Naive B cell (primary cell): ENCODE data around the gene TTPAL. TPM values are rescaled to one million over a fixed set of nuclear protein-coding genes. Genes with fewer than 3 reads are reported as not detected.

Experiments used
- ATAC-seq, 2 donors: fragments of 150-1000 bp; cut with Tn5 transposase; 2 replicates each; pipeline ENCODE4 v1.10.0; 2021; ENCODE audit warnings: low read depth in 2 of 2, mild to moderate bottlenecking in 2 of 2, moderate library complexity in 2 of 2
- DNase-seq: peaks from one replicate; pipeline ENCODE4 v3.0.0; 2022
- H3K27ac Mint-ChIP-seq, 6 donors: one replicate each; pipeline ENCODE4 v1.8.0; 2020 to 2022; ENCODE audit warnings: mild to moderate bottlenecking in 6 of 6, mixed read lengths in 6 of 6, moderate library complexity in 5 of 6, inconsistent platforms in 2 of 6
- H3K27me3 Mint-ChIP-seq, 3 donors: one replicate each; pipeline ENCODE4 v1.8.0; 2021 to 2022; ENCODE audit warnings: mixed read lengths in 3 of 3, mild to moderate bottlenecking in 1 of 3
- H3K36me3 Mint-ChIP-seq, 2 donors: one replicate each; pipeline ENCODE4 v1.8.0; 2020 to 2022; ENCODE audit warnings: mixed read lengths in 2 of 2, inconsistent platforms in 1 of 2, mild to moderate bottlenecking in 1 of 2
- H3K4me1 Mint-ChIP-seq, 3 donors: one replicate each; pipeline ENCODE4 v1.8.0; 2020 to 2022; ENCODE audit warnings: mixed read lengths in 3 of 3, inconsistent platforms in 1 of 3, mild to moderate bottlenecking in 1 of 3, moderate library complexity in 1 of 3
- H3K4me3 Mint-ChIP-seq, 8 donors: one replicate each; pipeline ENCODE4 v1.8.0; 2020 to 2022; ENCODE audit warnings: mild to moderate bottlenecking in 8 of 8, mixed read lengths in 8 of 8, moderate library complexity in 8 of 8, inconsistent platforms in 2 of 8
- H3K9me3 Mint-ChIP-seq, 7 donors: one replicate each; pipeline ENCODE4 v1.8.0; 2020 to 2022; ENCODE audit warnings: mixed read lengths in 7 of 7, mild to moderate bottlenecking in 5 of 7, inconsistent platforms in 2 of 7, moderate library complexity in 1 of 7
- polyA plus RNA-seq, 6 donors: library from polyadenylated mRNA; unstranded; fragments of 300-500 nt; fragmentation: Illumina TruSeq; gene quantifications; one replicate each; pipeline ENCODE4 v1.2.3, GENCODE V29; 2021; ENCODE audit warnings: low read depth in 6 of 6

Gene TTPAL
- polyA plus RNA-seq, 6 donors from 2014 or later, result 4.2 to 16.3 (median 13.0) TPM

DNA sequence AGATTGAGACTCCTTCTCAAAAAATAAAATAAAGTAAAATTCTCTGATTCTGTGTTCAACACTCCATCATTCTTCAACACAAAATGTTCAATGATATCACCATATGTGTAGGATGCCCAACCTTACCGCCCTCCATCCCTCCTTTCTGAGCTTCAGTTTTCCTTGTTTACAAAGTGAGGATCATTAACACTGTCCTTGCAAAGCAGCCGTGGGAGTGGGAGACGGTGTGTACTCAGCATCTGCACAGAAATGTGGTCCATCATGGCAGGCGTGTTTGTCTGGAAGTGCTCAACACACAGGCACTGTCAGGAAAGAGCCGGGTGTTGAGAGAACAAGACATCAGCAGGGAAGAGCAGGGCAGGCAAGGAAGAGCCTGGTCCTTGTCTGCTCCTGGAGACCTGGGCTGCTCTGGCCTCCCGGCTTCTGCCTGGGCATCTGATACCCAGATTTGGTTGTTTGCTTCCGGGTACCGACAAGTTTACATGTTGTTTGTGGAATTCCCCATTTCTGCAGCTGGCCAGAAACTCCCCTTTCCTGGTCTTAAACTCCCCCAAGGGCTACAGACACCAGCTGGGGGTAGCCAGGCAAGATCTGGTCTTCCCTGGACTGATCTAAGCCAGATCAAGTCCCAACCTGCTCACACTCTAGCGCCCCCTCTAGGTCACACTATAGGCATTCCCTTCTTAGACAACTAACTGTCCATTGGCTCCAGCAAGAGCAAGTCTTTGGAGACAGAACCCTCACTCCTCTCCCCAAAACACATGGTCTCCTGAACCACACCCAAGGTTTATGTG lies 26.7 kb upstream of the TTPAL start:
- no peak for DNase-seq
- no peaks in the 10 kb centered on the region for H3K4me1 Mint-ChIP-seq
- ATAC-seq, result peak; percentile 39 to 67
- H3K27me3 Mint-ChIP-seq, result peaks cover 7 to 20% (median 18%) of the 10 kb centered on the region in 3 donors
- H3K9me3 Mint-ChIP-seq, result peaks cover 0 to 2% (median 0%) of the 10 kb centered on the region in 7 donors
- no peak overlapping the region for H3K4me3 Mint-ChIP-seq
- peak overlapping the region in 3 of 6 donors; percentile 26 to 54 (median 47) for H3K27ac Mint-ChIP-seq
- no peaks in the 10 kb centered on the region for H3K36me3 Mint-ChIP-seq

DNA sequence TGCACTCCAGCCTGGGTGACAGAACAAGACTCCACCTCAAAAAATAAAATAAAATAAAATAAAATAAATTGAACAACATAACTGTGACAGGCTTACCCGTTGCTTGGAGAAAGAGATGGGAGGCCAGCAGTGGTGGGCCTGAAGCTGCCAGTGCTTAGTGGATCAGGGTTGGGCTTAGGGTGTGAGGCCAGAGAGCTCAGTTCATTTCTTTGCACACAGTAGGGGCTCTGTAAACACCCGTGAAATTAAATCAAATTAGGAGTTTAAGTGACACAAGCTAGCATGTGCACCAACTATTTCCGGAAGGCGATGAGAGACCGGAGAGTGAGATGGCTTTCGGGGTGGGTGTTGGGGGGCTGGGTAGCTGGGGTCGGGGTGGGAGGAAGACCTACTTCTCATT lies 25.8 kb upstream of the TTPAL start:
- DNase-seq (no peak), ATAC-seq (no peak)
- Mint-ChIP-seq H3K36me3 (no peaks in the 10 kb centered on the region), H3K27me3 (peaks cover 7 to 20% (median 18%) of the 10 kb centered on the region in 3 donors), H3K4me3 (no peak overlapping the region), H3K4me1 (no peaks in the 10 kb centered on the region), H3K9me3 (peaks cover 0 to 2% (median 0%) of the 10 kb centered on the region in 7 donors), H3K27ac (peak overlapping the region in 1 of 6 donors; percentile 44)

DNA sequence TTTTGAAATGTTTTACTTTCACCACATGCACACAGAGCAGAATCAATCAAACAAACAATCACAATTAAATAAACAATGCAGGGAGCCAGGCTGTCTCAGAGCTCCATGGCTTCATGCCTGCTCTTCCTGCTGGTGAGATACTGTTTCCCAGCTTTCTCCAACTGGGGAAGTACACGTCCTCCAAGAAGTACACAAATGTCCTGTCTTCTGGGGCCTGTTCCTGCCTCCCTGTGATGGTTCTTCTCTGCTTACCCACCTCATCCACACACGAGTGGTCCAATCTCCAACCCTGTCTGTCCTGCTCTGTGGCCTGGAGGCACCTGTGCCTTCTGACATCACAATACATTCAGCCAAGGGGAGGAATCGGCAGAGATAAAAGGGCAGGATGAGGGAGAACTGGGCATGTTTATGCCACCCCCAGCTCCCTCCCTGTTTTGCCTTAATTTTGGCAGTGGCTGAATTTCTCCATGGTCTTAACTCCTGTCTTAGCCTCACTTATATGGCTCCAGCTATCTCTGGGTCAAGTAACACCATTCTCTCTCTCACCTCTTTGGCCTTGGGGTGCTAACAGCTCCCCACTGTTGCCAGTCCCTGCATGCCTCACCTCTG lies 25.3 kb upstream of the TTPAL start:
- H3K27ac Mint-ChIP-seq, result peak overlapping the region in 1 of 6 donors; percentile 49
- DNase-seq (no peak), ATAC-seq (no peak)
- H3K36me3 Mint-ChIP-seq, result no peaks in the 10 kb centered on the region
- H3K4me3 Mint-ChIP-seq, result no peak overlapping the region
- no peaks in the 10 kb centered on the region for H3K4me1 Mint-ChIP-seq
- peaks cover 0 to 2% (median 0%) of the 10 kb centered on the region in 7 donors for H3K9me3 Mint-ChIP-seq
- H3K27me3 Mint-ChIP-seq, result peaks cover 7 to 17% (median 13%) of the 10 kb centered on the region in 3 donors

DNA sequence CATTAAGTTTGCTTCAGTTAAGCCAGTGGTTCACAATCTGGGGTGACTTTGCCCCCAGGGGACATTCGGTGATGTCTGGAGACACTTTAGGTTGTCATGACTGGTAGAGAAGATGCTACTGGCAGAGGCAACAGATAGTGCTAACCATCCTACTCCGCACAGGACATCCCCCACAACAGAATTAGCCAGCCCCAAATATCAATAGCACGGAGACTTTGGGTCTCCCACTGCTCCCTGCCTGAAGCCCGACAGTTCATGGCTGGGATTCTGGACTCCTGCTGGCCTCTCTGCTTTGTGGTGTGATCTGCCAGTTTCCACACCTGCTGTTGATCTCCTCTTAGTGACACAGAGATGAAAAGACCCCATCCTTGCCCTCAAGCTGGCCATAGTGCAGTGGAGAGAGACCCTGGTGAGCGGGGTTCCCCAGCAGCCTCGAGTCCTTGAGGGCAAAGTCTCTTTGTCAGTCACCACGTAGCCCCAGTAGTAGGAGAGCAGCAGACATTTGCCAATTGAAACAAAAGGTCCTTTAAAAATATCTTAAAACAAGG lies 24.7 kb upstream of the TTPAL start:
- ATAC-seq (no peak), DNase-seq (no peak)
- peak overlapping the region in 1 of 6 donors; percentile 49 for H3K27ac Mint-ChIP-seq
- H3K9me3 Mint-ChIP-seq, result peaks cover 0 to 2% (median 0%) of the 10 kb centered on the region in 7 donors
- no peaks in the 10 kb centered on the region for H3K4me1 Mint-ChIP-seq
- H3K27me3 Mint-ChIP-seq, result peaks cover 7 to 12% (median 10%) of the 10 kb centered on the region in 3 donors
- H3K36me3 Mint-ChIP-seq, result no peaks in the 10 kb centered on the region
- H3K4me3 Mint-ChIP-seq, result no peak overlapping the region

DNA sequence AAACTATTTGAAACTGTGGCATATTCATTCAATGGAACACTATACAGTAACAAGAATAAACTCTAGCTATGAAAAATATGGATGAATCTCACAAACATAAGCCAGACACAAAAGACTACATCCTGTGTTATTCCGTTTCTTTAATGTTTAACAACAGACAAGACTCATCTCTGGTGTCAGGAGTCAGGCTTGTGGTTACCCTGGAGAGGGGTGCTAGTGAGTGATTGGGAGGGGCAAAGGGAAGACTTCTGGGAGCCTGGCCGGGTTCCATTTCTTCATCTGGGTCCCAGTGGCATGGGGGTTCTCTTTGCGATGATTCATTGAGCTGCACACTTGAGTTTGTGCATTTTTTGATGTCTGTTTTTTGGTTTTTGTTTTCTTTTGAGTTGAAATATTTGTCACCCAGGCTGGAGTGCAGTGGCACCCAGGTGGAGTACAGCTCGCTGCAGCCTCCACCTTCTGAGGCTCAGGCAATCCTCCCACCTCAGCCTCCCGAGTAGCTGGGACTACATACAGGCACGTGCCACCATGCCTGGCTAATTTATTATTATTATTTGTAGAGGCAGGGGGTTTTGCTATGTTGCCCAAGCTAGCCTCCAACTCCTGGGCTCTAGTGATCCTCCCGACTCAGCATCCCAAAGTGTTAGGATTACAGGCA lies 21.2 kb upstream of the TTPAL start:
- Mint-ChIP-seq H3K9me3 (no peaks in the 10 kb centered on the region), H3K4me1 (no peaks in the 10 kb centered on the region), H3K27me3 (peaks cover 1 to 12% (median 7%) of the 10 kb centered on the region in 3 donors), H3K4me3 (no peak overlapping the region), H3K36me3 (no peaks in the 10 kb centered on the region), H3K27ac (no peak overlapping the region)
- ATAC-seq (no peak), DNase-seq (no peak)

DNA sequence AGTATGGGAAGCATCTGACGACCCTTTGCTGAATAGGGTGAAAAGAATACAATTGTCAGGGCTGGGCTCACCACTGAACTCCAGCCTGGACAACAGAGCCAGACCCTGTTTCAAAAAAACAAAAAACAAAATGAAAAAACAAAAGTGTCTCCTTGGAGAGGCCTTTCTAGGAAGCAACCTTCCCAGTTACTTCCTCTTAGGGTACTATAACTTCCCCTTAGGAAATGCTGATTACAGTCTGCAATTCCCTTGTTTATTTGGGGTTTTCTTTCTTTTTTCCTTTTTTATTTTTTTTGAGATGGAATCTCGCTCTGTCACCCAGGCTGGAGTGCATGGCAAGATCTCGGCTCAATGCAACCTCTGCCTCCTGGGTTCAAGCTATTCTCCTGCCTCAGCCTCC lies 20.5 kb upstream of the TTPAL start:
- no peak overlapping the region for H3K4me3 Mint-ChIP-seq
- no peaks in the 10 kb centered on the region for H3K9me3 Mint-ChIP-seq
- no peak overlapping the region for H3K27ac Mint-ChIP-seq
- no peaks in the 10 kb centered on the region for H3K36me3 Mint-ChIP-seq
- ATAC-seq (no peak), DNase-seq (no peak)
- H3K4me1 Mint-ChIP-seq, result no peaks in the 10 kb centered on the region
- H3K27me3 Mint-ChIP-seq, result peaks cover 0 to 9% (median 7%) of the 10 kb centered on the region in 3 donors

DNA sequence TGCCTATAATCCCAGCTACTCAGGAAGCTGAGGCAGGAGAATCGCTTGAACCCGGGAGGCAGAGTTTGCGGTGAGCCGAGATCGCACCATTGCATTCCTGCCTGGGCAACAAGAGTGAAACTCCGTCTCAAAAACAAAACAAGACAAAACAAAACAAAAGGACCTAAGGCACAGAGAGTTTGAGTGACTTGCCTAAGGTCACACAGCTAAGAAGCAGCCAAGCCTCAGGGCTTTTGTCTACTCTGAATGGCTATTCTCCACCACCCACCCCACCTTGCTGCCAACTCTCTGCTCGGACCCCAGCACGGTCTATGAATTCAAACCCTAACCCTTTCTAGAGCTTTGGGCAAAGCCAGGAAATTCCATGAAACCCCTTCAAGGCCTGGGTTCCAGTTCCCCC lies 19.1 kb upstream of the TTPAL start:
- Mint-ChIP-seq H3K4me3 (no peak overlapping the region), H3K4me1 (no peaks in the 10 kb centered on the region), H3K27me3 (peaks cover 0 to 4% (median 0%) of the 10 kb centered on the region in 3 donors), H3K9me3 (no peaks in the 10 kb centered on the region), H3K36me3 (no peaks in the 10 kb centered on the region), H3K27ac (no peak overlapping the region)
- DNase-seq, result no peak
- no peak for ATAC-seq

DNA sequence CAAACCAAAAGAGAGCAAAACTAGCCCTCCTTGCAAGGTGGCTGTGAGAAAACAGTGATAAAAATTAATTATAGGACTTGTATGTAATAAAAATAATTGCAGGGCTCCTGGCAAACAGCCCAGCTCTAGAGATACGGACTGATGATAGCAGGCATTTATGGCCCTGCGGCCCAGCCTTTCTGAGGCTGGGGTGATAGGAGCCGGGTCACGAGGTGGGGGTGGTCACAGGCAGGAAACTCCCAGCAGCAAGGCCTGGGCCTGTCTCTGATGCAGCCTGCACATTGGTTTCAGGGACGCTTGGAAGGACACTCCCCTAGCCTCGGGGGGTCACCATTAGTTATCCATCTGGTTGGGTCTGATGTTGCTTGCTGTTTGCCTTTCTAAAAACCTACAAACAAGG lies 18.7 kb upstream of the TTPAL start:
- H3K9me3 Mint-ChIP-seq, result no peaks in the 10 kb centered on the region
- H3K4me3 Mint-ChIP-seq, result no peak overlapping the region
- ATAC-seq (no peak), DNase-seq (no peak)
- no peaks in the 10 kb centered on the region for H3K36me3 Mint-ChIP-seq
- H3K27me3 Mint-ChIP-seq, result peaks cover 0 to 4% (median 0%) of the 10 kb centered on the region in 3 donors
- H3K4me1 Mint-ChIP-seq, result no peaks in the 10 kb centered on the region
- peak overlapping the region in 1 of 6 donors; percentile 27 for H3K27ac Mint-ChIP-seq

DNA sequence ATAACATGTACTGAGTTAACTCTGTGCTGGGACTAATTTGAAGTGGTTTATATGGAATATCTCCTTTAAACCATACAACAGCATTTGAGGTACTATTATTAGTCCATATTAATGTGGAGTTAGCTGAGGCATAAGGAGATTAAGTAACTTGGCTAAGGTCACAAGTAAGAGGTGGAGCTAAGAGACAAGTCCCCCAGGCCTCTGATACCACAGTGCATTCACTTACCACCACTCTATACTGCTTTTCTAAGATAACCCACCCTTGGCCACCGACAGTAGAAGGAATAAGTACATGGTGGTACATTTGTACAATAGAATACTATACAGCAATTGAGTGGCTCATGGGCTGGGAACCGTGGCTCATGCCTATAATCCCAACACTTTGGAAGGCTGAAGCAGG lies 16.4 kb upstream of the TTPAL start:
- Mint-ChIP-seq H3K4me1 (no peaks in the 10 kb centered on the region), H3K4me3 (peak overlapping the region in 1 of 8 donors; percentile 31), H3K9me3 (no peaks in the 10 kb centered on the region), H3K27me3 (no peaks in the 10 kb centered on the region), H3K27ac (peak overlapping the region in 1 of 6 donors; percentile 62), H3K36me3 (no peaks in the 10 kb centered on the region)
- DNase-seq, result no peak
- no peak for ATAC-seq

DNA sequence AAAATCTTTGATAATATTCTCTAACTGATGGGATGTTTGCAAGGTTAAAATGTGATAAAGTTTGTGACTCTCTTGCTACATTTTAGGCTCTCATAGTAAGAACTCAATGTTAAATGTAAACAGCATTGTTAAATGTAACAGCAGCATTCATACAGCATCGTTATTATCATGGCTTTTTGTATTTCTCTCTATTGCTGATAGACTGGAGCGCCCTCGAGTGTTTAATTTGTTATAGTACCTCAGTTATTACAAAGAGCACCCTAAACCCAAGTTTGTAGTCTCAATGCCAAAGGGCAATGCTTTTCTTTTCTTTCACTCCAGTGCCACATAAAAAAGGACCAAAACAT lies 14.9 kb upstream of the TTPAL start:
- no peaks in the 10 kb centered on the region for H3K9me3 Mint-ChIP-seq
- ATAC-seq, result no peak
- H3K27ac Mint-ChIP-seq, result no peak overlapping the region
- H3K36me3 Mint-ChIP-seq, result no peaks in the 10 kb centered on the region
- no peak overlapping the region for H3K4me3 Mint-ChIP-seq
- H3K4me1 Mint-ChIP-seq, result no peaks in the 10 kb centered on the region
- H3K27me3 Mint-ChIP-seq, result no peaks in the 10 kb centered on the region
- no peak for DNase-seq

DNA sequence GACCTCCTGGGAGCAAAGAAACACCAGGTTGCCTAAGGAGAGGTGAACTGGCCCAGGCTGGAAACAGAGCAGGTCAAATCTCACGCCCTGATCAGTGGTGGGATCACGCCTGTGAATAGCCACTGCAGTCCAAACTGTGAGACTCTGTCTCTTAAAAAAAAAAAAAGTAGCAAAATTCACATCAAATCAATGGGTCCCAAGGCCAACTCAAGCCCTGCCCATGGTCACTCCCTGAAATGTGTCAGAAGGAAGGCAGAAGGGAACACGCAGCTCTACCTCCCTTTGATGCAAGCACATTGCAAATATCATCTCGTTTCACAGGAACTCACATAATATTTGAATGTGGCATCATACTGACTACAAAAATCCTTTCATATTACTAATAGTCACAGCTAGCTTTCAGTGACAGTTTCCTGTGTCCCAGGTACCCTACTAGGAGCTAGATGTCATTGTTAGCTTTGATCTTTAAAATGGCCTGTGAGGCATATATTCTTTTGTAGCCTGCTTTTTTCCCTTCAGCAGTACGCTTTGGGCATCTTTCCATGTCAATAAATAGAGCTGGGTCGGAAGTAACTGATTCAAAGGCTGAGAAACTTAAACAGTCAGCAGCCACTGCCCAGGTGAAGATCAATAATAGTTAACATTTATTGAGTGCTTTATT lies 14.4 kb upstream of the TTPAL start:
- no peaks in the 10 kb centered on the region for H3K4me1 Mint-ChIP-seq
- H3K27me3 Mint-ChIP-seq, result no peaks in the 10 kb centered on the region
- no peak for ATAC-seq
- H3K4me3 Mint-ChIP-seq, result no peak overlapping the region
- no peaks in the 10 kb centered on the region for H3K36me3 Mint-ChIP-seq
- DNase-seq, result no peak
- H3K27ac Mint-ChIP-seq, result no peak overlapping the region
- no peaks in the 10 kb centered on the region for H3K9me3 Mint-ChIP-seq

DNA sequence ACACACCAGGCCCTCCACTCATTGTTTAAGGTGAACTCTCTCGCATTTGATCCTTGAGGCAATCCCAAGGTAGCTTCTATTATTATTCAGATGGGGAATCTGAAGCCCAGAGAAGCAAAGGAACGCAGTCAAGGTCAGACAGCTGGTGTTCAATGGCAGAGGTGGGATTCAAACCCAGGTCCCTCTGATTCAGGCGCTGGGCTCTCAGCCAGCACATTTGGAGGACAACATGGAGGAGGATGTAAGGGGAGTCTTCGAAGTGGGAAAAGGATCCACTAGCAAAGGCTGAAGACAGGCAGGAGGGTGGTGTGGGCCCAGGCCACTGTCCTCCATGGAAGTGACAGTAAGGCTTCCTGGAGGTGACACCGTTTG lies 13.9 kb upstream of the TTPAL start:
- no peaks in the 10 kb centered on the region for H3K4me1 Mint-ChIP-seq
- H3K27ac Mint-ChIP-seq, result peak overlapping the region in 2 of 6 donors; percentile 49 to 79
- no peaks in the 10 kb centered on the region for H3K27me3 Mint-ChIP-seq
- ATAC-seq (no peak), DNase-seq (no peak)
- H3K4me3 Mint-ChIP-seq, result no peak overlapping the region
- H3K9me3 Mint-ChIP-seq, result no peaks in the 10 kb centered on the region
- H3K36me3 Mint-ChIP-seq, result no peaks in the 10 kb centered on the region

DNA sequence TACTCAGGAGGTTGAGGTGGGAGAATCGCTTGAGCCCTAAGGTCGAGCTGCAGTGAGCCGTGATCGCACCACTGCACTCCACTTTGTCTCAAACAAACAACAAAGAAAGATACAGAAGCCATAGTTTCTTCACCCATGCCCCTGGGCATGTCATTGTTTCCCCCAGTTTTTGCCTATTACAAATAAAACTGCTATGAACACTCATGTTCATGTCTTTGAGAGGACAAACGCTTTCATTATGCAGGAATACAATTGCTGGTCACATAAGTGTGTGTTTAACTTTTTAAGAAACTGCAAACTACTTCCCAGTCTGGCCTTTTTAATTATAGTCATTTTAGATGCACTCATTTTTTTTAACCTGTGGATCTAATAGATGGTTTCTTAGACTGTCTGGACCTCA lies 12.2 kb upstream of the TTPAL start:
- no peak overlapping the region for H3K4me3 Mint-ChIP-seq
- ATAC-seq (no peak), DNase-seq (no peak)
- H3K27me3 Mint-ChIP-seq, result peaks cover 0 to 6% (median 0%) of the 10 kb centered on the region in 3 donors
- H3K27ac Mint-ChIP-seq, result no peak overlapping the region
- H3K4me1 Mint-ChIP-seq, result no peaks in the 10 kb centered on the region
- no peaks in the 10 kb centered on the region for H3K36me3 Mint-ChIP-seq
- H3K9me3 Mint-ChIP-seq, result no peaks in the 10 kb centered on the region
